AG09319 (cell line): ENCODE results near the gene PKDCC.
"Not testable (repeated sequence)": the region's sequence is repeated elsewhere in the genome, so short reads cannot be mapped to it uniquely, and the experiment has no call there.

ENCODE experiments used
- DNase-seq: peaks from one replicate; pipeline ENCODE4 v3.0.0-alpha.2; 2010; ENCODE audit warnings: low read depth; ENCODE audit errors: extremely low read depth
- TF ChIP-seq, protein P1 (sequence below): IDR thresholded peaks from 2 replicates; pipeline ENCODE4 v1.5.1; 2011; ENCODE audit warnings: low read depth, mild to moderate bottlenecking, inconsistent platforms, low read length, moderate library complexity

PKDCC gene

DNA sequence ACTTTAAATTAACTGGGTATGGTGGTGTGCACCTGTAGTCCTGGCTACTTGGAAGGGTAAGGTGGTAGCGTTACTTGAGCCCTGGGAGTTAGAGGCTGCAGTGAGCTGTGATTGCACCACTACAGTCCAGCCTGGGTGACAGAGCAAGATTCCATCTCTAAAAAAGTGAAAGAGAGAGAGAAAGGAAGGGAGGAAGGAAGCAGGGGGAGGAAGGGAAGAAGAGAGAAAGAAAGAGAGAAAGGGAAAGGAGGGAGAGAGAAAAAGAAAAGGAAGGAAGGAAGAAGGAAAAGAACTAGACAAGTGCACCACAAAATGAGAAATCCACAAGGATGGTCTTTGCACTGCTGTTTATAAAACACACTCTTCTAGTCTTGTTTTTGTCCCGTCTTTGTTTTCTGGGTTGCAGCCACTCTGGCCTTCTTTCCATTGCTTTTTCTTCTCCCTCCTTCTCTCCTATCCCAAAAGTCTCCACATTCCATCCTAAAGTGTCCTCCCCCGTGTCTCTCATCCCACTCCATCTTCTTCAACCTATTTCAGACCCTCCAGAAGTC is 32.0 kb downstream of the PKDCC start:
- TF ChIP-seq, protein P1, sequence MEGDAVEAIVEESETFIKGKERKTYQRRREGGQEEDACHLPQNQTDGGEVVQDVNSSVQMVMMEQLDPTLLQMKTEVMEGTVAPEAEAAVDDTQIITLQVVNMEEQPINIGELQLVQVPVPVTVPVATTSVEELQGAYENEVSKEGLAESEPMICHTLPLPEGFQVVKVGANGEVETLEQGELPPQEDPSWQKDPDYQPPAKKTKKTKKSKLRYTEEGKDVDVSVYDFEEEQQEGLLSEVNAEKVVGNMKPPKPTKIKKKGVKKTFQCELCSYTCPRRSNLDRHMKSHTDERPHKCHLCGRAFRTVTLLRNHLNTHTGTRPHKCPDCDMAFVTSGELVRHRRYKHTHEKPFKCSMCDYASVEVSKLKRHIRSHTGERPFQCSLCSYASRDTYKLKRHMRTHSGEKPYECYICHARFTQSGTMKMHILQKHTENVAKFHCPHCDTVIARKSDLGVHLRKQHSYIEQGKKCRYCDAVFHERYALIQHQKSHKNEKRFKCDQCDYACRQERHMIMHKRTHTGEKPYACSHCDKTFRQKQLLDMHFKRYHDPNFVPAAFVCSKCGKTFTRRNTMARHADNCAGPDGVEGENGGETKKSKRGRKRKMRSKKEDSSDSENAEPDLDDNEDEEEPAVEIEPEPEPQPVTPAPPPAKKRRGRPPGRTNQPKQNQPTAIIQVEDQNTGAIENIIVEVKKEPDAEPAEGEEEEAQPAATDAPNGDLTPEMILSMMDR = no peak
- DNase-seq = no peak

DNA sequence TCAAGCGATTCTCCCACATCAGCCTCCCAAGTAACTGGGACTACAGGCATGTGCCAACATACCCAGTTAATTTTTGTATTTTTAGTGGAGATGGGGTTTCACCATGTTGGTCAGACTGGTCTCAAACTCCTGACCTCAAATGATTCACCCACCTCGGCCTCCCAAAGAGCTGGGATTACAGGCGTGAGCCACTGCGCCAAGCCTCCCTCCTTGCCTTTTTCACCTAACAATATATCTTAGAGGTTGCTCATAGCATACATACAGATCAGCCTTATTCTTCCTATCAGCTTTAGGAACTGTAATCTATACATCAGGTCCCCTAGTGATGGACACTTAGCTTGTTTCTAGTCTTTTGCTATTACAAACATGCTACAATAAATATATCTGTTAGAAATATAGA is 33.3 kb downstream of the PKDCC start:
- DNase-seq = not testable (repeated sequence)

DNA sequence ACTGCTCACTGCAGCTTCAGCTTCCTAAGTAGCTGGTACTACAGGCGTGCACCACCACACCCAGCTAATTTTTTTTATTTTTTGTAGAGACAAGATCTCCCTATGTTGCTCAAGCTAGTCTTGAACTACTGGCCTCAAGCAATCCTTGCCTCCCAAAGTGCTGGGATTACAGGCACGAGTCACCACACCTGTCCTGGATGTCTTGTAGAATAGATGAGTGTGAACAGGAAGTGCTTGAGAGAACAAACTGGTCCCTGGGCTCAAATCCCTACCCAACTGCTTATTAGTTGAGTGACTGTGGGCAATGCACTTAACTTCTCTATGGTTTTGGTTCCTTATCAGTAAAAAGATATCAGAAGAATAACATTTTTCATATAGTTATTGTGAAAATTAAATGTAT is 34.2 kb downstream of the PKDCC start:
- TF ChIP-seq, protein P1 = no peak
- no peak for DNase-seq

DNA sequence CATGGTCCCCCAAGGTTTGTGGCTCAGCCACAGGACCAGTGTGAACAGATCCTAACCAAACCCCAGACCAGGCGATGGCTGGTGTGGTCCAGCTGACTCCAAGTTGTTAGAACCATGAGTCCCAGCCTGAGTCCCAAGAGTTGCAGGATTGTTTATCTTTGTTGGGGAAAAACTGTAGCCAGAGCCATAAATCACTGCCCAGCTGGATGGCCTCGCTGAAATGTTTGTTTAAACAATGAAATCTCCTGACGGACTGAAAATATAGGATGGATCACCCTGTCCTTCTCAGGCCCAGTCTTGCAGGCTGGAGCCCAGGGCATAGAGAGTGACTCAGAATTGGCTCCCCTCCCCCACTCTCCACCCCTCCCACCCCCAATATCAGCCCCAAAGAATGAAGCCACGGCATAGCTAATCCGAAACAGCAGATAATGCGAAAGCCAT is 36.4 kb downstream of the PKDCC start:
- TF ChIP-seq, protein P1 = no peak
- no peak for DNase-seq

DNA sequence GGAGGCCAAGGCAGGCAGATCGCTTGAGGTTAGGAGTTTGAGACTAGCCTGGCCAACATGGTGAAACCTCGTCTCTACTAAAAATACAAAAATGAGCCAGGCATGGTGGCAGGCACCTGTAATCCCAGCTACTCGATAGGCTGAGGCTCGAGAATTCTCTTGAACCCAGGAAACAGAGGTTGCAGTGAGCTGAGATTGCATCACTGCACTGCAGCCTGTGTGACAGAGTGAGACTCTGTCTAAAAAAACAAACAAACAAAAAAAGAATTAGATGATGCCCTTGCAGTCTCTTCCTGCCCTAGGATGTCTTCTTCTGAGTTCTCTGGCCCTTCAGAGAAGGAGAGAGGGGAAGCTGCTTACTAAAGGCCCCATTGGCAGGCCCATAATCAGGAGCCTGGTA is 37.2 kb downstream of the PKDCC start:
- not testable (repeated sequence) for DNase-seq

DNA sequence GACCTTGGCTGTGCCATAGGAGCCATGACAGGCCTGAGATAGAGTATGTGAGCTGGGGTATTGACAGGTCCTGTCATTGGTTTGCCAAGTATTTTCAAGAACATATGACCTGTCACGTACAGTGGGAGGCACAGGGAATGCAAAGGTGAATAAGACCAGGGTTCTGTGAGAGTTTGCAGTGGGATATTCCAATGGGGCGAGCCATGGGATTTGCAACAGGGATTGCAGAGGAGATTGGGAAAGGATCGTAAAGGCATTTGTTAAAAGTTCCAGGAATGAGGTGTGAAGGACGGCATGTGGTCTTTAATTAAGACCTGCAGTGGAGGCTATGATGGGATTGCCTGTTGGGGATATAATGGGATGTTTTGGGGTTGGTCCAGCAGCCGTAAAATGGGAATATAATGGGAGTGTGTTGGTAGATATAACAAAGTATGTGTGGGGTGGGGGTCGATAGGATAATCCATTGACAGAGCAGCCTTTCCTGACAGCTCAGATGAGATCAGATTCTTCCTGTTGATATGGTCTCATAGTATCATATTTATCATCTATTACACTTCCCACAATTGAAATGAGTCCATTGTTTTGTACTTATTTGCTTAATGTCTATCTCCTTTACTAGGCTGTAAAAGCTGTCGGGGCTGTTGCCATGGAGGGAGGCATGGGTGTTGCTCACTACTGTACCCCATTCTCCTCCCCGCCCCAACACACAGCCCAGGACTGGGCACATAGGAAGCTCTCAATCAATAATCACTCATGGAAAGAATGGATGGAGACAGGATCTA is 38.1 kb downstream of the PKDCC start:
- TF ChIP-seq, protein P1 = no peak
- no peak for DNase-seq

DNA sequence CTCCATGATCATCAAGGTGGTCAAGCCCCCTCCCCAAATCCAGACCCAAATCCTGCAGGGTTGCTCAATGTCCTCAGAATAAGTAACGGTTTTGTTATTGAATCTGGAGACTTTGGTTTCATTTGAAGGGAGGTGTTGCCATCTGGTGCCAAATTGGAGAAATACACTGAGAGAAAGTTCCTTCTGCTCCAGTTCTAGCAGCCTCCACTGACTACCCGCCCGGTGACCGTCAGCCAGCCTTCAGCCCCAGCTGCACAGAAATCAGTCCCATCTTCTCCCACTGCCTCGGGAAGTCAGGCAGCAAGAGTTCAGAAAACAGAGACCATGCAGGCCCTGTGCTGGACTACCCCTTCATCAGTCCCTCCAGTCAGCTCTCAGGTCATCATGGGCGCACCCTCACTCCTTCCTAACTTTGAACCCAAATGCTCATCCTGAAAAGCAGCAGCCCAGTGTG is 38.7 kb downstream of the PKDCC start:
- no peak for DNase-seq

DNA sequence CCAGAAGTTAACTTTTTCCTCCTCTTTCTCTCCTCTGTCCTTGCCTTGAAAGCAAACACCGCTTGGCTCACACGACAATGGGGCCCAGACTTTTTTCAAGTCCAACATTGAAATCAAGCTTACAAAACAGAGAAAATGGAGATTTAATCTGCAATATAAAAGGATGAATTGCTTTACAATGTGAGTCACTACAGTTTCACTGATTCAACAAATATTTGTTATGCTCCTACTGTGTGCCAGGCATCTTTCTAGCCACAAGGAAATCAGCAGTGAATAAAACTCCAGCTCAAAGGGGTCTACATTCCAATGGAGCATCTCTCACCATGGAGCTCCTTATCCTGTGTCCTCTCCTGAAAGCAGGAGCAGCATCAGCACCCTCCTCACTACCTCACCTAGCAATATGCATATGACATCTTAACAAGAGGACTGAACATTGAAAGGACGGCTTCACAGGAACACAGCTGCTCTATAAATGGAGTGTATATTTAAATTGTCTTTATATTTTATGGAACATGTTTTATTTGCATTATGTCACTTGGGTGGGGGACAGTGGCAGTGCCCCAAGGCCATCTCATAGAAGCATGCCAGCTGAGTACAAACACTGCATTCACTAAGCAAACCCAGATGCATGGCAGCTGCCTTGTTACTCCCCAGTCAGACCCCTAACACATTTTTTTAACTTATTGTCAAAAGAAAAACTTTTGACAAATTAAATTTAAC is 39.5 kb downstream of the PKDCC start:
- TF ChIP-seq, protein P1 = no peak
- no peak for DNase-seq

More for the DNA sequence above, 38.7 kb downstream of the PKDCC start:
- TF ChIP-seq, protein P1 = peak; percentile 67
